Neural cell (in vitro differentiated cells): ENCODE data around the gene ELP4.

Experiments used
- EP300 ChIP-seq: fragments of 450-650 bp; conservative IDR thresholded peaks from 2 replicates; pipeline ENCODE4 v1.6.1; 2014; ENCODE audit warnings: antibody characterized with exemption, mild to moderate bottlenecking, moderate library complexity; ENCODE audit not compliant: poor library complexity, severe bottlenecking
- EZH2 ChIP-seq: fragments of 200-600, 300-800 bp; shearing (Covaris generic), sonication (generic); IDR thresholded peaks from 2 replicates; pipeline ENCODE4 v1.6.1; 2014; ENCODE audit warnings: antibody characterized with exemption, low read length, borderline replicate concordance, mild to moderate bottlenecking; ENCODE audit not compliant: insufficient read depth, poor library complexity, severe bottlenecking
- POLR2AphosphoS5 ChIP-seq: IDR thresholded peaks from 2 replicates; pipeline ENCODE4 v1.6.1; 2012
- RAD21 ChIP-seq: fragments of 450-650 bp; conservative IDR thresholded peaks from 2 replicates; pipeline ENCODE4 v1.6.1; 2014; ENCODE audit warnings: antibody characterized with exemption, mild to moderate bottlenecking, moderate library complexity
- TAF1 ChIP-seq: IDR thresholded peaks from 2 replicates; pipeline ENCODE4 v1.6.1; 2012; ENCODE audit warnings: low read depth
- TF ChIP-seq, protein P1 (sequence below): fragments of 450-650 bp; IDR thresholded peaks from 2 replicates; pipeline ENCODE4 v1.5.1; 2014; ENCODE audit warnings: antibody characterized with exemption, mild to moderate bottlenecking, moderate library complexity; ENCODE audit not compliant: poor library complexity, severe bottlenecking

DNA sequence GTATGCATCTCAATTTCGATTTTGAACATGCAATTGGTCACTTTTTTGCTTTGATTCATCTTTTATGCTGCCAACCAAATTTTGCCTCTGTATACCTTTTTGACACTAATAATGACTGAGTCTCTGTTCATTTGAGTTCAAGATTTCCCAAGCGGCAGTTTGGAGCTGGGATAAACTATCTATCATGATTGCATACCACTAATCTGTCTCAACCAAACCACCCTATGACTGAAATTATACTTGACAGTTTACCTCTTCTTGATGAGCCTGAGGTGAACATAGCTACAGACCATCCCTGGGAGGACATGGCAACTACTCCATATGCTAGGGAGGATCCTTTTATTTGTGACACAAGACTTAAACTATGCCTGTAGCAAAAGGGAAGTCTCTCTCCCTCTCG, 155.4 kb downstream of the ELP4 start:
- TF ChIP-seq, protein P1, sequence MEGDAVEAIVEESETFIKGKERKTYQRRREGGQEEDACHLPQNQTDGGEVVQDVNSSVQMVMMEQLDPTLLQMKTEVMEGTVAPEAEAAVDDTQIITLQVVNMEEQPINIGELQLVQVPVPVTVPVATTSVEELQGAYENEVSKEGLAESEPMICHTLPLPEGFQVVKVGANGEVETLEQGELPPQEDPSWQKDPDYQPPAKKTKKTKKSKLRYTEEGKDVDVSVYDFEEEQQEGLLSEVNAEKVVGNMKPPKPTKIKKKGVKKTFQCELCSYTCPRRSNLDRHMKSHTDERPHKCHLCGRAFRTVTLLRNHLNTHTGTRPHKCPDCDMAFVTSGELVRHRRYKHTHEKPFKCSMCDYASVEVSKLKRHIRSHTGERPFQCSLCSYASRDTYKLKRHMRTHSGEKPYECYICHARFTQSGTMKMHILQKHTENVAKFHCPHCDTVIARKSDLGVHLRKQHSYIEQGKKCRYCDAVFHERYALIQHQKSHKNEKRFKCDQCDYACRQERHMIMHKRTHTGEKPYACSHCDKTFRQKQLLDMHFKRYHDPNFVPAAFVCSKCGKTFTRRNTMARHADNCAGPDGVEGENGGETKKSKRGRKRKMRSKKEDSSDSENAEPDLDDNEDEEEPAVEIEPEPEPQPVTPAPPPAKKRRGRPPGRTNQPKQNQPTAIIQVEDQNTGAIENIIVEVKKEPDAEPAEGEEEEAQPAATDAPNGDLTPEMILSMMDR = no peak
- TF ChIP-seq EZH2 (no peak), EP300 (no peak), POLR2AphosphoS5 (no peak), TAF1 (no peak), RAD21 (no peak)
